Caco-2 (cell line): Measurements from ENCODE around the gene EML4. TPM values are rescaled to one million over a fixed set of nuclear protein-coding genes. Genes with fewer than 3 reads are reported as not detected.
A peak's percentile ranks its signal among the peaks of the same experiment; 100 is the strongest.

Source experiments
- BruUV-seq: library from RNA; stranded (reverse); fragments of 400-500 nt; replicated peaks from 2 replicates; lab custom pipeline; 2021; lab: Mats Ljungman, UMichigan
- CTCF ChIA-PET: fragments of 300-600 bp; sonication (Branson Sonifier 250); formaldehyde crosslinking; loops from one replicate; lab custom pipeline; 2022; ENCODE audit warnings: antibody characterized with exemption; lab: Charles Lee
- POLR2A ChIA-PET: fragments of 300-600 bp; sonication (Branson Sonifier 250); formaldehyde crosslinking; loops from one replicate; lab custom pipeline; 2022; ENCODE audit warnings: antibody characterized with exemption; lab: Charles Lee
- DNase-seq, 2 experiments: peaks; one replicate each; pipeline versions ENCODE4 v3.0.0 to v3.0.0-alpha.2; 2020 to 2022
- H3K27me3 ChIP-seq: replicated peaks from 2 replicates; pipeline ENCODE4 v1.6.0; 2011; ENCODE audit warnings: low read length; ENCODE audit not compliant: control insufficient read depth, insufficient read depth
- H3K36me3 ChIP-seq: 2 replicates; pipeline ENCODE4 v1.5.1; 2011; ENCODE audit warnings: low read length; ENCODE audit not compliant: control insufficient read depth, insufficient read depth
- H3K4me1 ChIP-seq: fragments of 250-450 bp; sonication (Bioruptor Pico); 2 replicates; pipeline ENCODE4 v1.5.1; 2020; ENCODE audit warnings: mild to moderate bottlenecking
- H3K4me3 ChIP-seq: 2 replicates; pipeline ENCODE4 v1.5.1; 2011; ENCODE audit warnings: low read depth, mild to moderate bottlenecking, control low read depth, low read length
- H3K9me3 ChIP-seq: fragments of 250-450 bp; sonication (Bioruptor Pico); 2 replicates; pipeline ENCODE4 v1.5.1; 2020; ENCODE audit warnings: mild to moderate bottlenecking, moderate library complexity
- H3K27ac Mint-ChIP-seq: one replicate; pipeline ENCODE4 v1.8.0; 2022; ENCODE audit warnings: mixed read lengths; ENCODE audit not compliant: unreplicated experiment
- H3K27me3 Mint-ChIP-seq: one replicate; pipeline ENCODE4 v1.8.0; 2022; ENCODE audit warnings: mixed read lengths; ENCODE audit not compliant: insufficient read depth, unreplicated experiment
- H3K36me3 Mint-ChIP-seq: one replicate; pipeline ENCODE4 v1.8.0; 2022; ENCODE audit warnings: mild to moderate bottlenecking, mixed read lengths; ENCODE audit not compliant: insufficient read depth, unreplicated experiment
- H3K4me1 Mint-ChIP-seq: one replicate; pipeline ENCODE4 v1.8.0; 2022; ENCODE audit warnings: low read depth, mixed read lengths; ENCODE audit not compliant: unreplicated experiment
- H3K4me3 Mint-ChIP-seq: one replicate; pipeline ENCODE4 v1.8.0; 2022; ENCODE audit warnings: mild to moderate bottlenecking, moderate library complexity, mixed read lengths; ENCODE audit not compliant: unreplicated experiment
- H3K9me3 Mint-ChIP-seq: one replicate; pipeline ENCODE4 v1.8.0; 2022; ENCODE audit warnings: mixed read lengths; ENCODE audit not compliant: unreplicated experiment
- intact Hi-C: fragments of 100-400 bp; cut with micrococcal nuclease; formaldehyde crosslinking; loops from one replicate; pipeline ENCODE4 v1.10.0; 2022; ENCODE audit not compliant: unreplicated experiment
- total RNA-seq: library from RNA; stranded (reverse); gene quantifications from 2 replicates; pipeline ENCODE4 v1.2.3, GENCODE V29; 2022
- TF ChIP-seq, protein P1 (sequence below), 2 experiments: fragments of 200-600 bp in 1 of 2; IDR thresholded peaks; 1 replicate in 1 of 2; 2 replicates in 1 of 2; pipeline versions ENCODE4 v1.5.1 to v1.8.0; 2011 to 2022; ENCODE audit warnings: antibody characterized with exemption in 1 of 2, control low read depth in 1 of 2, inconsistent platforms in 1 of 2, low read depth in 1 of 2, low read length in 1 of 2, mild to moderate bottlenecking in 1 of 2, moderate library complexity in 1 of 2; ENCODE audit not compliant: insufficient read depth in 1 of 2, severe bottlenecking in 1 of 2, unreplicated experiment in 1 of 2

The EML4 gene
- total RNA-seq, 1 experiment from 2014 or later = 125 TPM

- POLR2A ChIA-PET = no interaction called here
- no peaks in the 10 kb centered on the region for H3K9me3 ChIP-seq
- Mint-ChIP-seq H3K36me3 (peaks cover 96% of the 10 kb centered on the region), H3K27ac (no peak overlapping the region), H3K4me3 (no peak overlapping the region), H3K27me3 (no peaks in the 10 kb centered on the region), H3K4me1 (peaks cover 7% of the 10 kb centered on the region), H3K9me3 (no peaks in the 10 kb centered on the region)
- TF ChIP-seq, protein P1, sequence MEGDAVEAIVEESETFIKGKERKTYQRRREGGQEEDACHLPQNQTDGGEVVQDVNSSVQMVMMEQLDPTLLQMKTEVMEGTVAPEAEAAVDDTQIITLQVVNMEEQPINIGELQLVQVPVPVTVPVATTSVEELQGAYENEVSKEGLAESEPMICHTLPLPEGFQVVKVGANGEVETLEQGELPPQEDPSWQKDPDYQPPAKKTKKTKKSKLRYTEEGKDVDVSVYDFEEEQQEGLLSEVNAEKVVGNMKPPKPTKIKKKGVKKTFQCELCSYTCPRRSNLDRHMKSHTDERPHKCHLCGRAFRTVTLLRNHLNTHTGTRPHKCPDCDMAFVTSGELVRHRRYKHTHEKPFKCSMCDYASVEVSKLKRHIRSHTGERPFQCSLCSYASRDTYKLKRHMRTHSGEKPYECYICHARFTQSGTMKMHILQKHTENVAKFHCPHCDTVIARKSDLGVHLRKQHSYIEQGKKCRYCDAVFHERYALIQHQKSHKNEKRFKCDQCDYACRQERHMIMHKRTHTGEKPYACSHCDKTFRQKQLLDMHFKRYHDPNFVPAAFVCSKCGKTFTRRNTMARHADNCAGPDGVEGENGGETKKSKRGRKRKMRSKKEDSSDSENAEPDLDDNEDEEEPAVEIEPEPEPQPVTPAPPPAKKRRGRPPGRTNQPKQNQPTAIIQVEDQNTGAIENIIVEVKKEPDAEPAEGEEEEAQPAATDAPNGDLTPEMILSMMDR (IDR thresholded peaks at IDR 0.05; ENCODE audit: insufficient read depth in 1 of 2, low read depth in 1 of 2, low read length in 1 of 2, severe bottlenecking in 1 of 2, unreplicated experiment in 1 of 2) = no peak
- no peak overlapping the region for H3K4me3 ChIP-seq
- peaks cover 4% of the 10 kb centered on the region for H3K36me3 ChIP-seq
- DNase-seq = no peak
- H3K4me1 ChIP-seq = peaks cover 4% of the 10 kb centered on the region; the same call in 1 of the 2 replicates
- CTCF ChIA-PET = no interaction called here
- no TSS peak for BruUV-seq
- no peaks in the 10 kb centered on the region for H3K27me3 ChIP-seq
- intact Hi-C loops = no loop called here
These were observed 168.9 kb downstream of the EML4 start for GRCh38 chr2:42337846-42338566.

- Mint-ChIP-seq H3K27ac (no peak overlapping the region), H3K36me3 (peaks cover 96% of the 10 kb centered on the region), H3K27me3 (no peaks in the 10 kb centered on the region), H3K4me1 (peaks cover 7% of the 10 kb centered on the region), H3K9me3 (no peaks in the 10 kb centered on the region), H3K4me3 (no peak overlapping the region)
- CTCF ChIA-PET = interaction anchor here (1.4 kb wide), 1 partner anchor 10 kb away, joined by 4 read pairs; no protein-coding TSS in a partner anchor
- Histone ChIP-seq H3K4me1 (peaks cover 4% of the 10 kb centered on the region; the same call in 1 of the 2 replicates), H3K9me3 (no peaks in the 10 kb centered on the region), H3K27me3 (no peaks in the 10 kb centered on the region), H3K4me3 (no peak overlapping the region), H3K36me3 (peaks cover 2% of the 10 kb centered on the region)
- DNase-seq = no peak
- BruUV-seq = no TSS peak
- POLR2A ChIA-PET = no interaction called here
- TF ChIP-seq, protein P1 (IDR thresholded peaks at IDR 0.05; ENCODE audit: insufficient read depth in 1 of 2, low read depth in 1 of 2, low read length in 1 of 2, severe bottlenecking in 1 of 2, unreplicated experiment in 1 of 2) = no peak
- intact Hi-C loops = no loop called here
These were observed 169.5 kb downstream of the EML4 start for GRCh38 chr2:42338567-42339190.

GRCh38 chr2:42339191-42339912 lies 170.2 kb downstream of the EML4 start:
- ChIA-PET POLR2A (no interaction called here), CTCF (interaction anchor here (1.4 kb wide), 1 partner anchor 10 kb away, joined by 4 read pairs; no protein-coding TSS in a partner anchor)
- Histone ChIP-seq H3K4me1 (peaks cover 4% of the 10 kb centered on the region; the same call in 1 of the 2 replicates), H3K27me3 (no peaks in the 10 kb centered on the region), H3K36me3 (peaks cover 1% of the 10 kb centered on the region), H3K9me3 (no peaks in the 10 kb centered on the region), H3K4me3 (no peak overlapping the region)
- H3K27ac Mint-ChIP-seq = no peak overlapping the region
- no peaks in the 10 kb centered on the region for H3K9me3 Mint-ChIP-seq
- H3K27me3 Mint-ChIP-seq = no peaks in the 10 kb centered on the region
- TF ChIP-seq, protein P1 (IDR thresholded peaks at IDR 0.05; ENCODE audit: insufficient read depth in 1 of 2, low read depth in 1 of 2, low read length in 1 of 2, severe bottlenecking in 1 of 2, unreplicated experiment in 1 of 2) = no peak
- peak; percentile 40 to 56 for DNase-seq
- no peak overlapping the region for H3K4me3 Mint-ChIP-seq
- H3K36me3 Mint-ChIP-seq = peaks cover 96% of the 10 kb centered on the region
- intact Hi-C loops = no loop called here
- no TSS peak for BruUV-seq
- peaks cover 7% of the 10 kb centered on the region for H3K4me1 Mint-ChIP-seq
